Measurements from ENCODE around the gene STX5. TPM values are rescaled to one million over a fixed set of nuclear protein-coding genes. Genes with fewer than 3 reads are reported as not detected.

The STX5 gene
- total and polyA plus RNA-seq, 10 of the 15 experiments (the other 5 are each of a cell fraction or from before 2014, with no cell fraction given), result 3.8 to 35.4 (median 27.4) TPM

- TF ChIP-seq ZBTB11 (CRISPR knock-in tag; IDR thresholded peaks at IDR 0.05) (peak; percentile 14; the same call in 1 of the 2 replicates), MXI1 (IDR thresholded peaks at IDR 0.05; ENCODE audit: low read depth, low read length) (peak; percentile 88), ASH2L (IDR thresholded peaks at IDR 0.05; ENCODE audit: borderline replicate concordance, low read depth) (no peak), ATF2 (IDR thresholded peaks at IDR 0.05; ENCODE audit: low read length) (peak; percentile 56), ZNF207 (IDR thresholded peaks at IDR 0.05; ENCODE audit: borderline replicate concordance) (peak; percentile 84), SRF (IDR thresholded peaks at IDR 0.05; ENCODE audit: low read depth in 2 of 2, low read length in 2 of 2) (no peak), FOXK2 (IDR thresholded peaks at IDR 0.05) (peak; percentile 44; the same call in 1 of the 2 replicates), CTCF (IDR thresholded peaks at IDR 0.05 in 2 of 3, conservative IDR thresholded peaks at IDR 0.05 in 1 of 3; ENCODE audit: control insufficient read depth in 2 of 3, extremely low read depth in 1 of 3, insufficient read depth in 1 of 3, low read depth in 3 of 3, low read length in 3 of 3) (no peak), POLR2AphosphoS5 (IDR thresholded peaks at IDR 0.05; ENCODE audit: low read length) (peak; percentile 100), BACH1 (IDR thresholded peaks at IDR 0.05; ENCODE audit: borderline replicate concordance) (peak; percentile 69), MTA3 (IDR thresholded peaks at IDR 0.05; ENCODE audit: borderline replicate concordance, low read length) (peak; percentile 51; the same call in 1 of the 2 replicates), YBX1 (IDR thresholded peaks at IDR 0.05) (no peak), ZNF384 (IDR thresholded peaks at IDR 0.05; ENCODE audit: borderline replicate concordance, low read depth, low read length) (no peak), USF1 (IDR thresholded peaks at IDR 0.05; ENCODE audit: borderline replicate concordance, extremely low read length, insufficient read depth, low read depth, low read length) (no peak), RFX5 (IDR thresholded peaks at IDR 0.05; ENCODE audit: low read depth, low read length) (no peak), ZNF217 (IDR thresholded peaks at IDR 0.05) (no peak), SMAD1 (IDR thresholded peaks at IDR 0.05; ENCODE audit: low read depth, partially characterized antibody) (peak; percentile 94), MYB (IDR thresholded peaks at IDR 0.05; ENCODE audit: borderline replicate concordance, low read depth, low read length) (no peak), IRF4 (IDR thresholded peaks at IDR 0.05; ENCODE audit: low read depth, low read length) (peak; percentile 65; the same call in 1 of the 2 replicates), NFYA (IDR thresholded peaks at IDR 0.05; ENCODE audit: borderline replicate concordance, low read depth, low read length) (no peak), WRNIP1 (IDR thresholded peaks at IDR 0.05; ENCODE audit: borderline replicate concordance, low read depth, low read length) (0 out of 2 replicates have a peak, but pooled peaks have one; percentile 25), JUNB (IDR thresholded peaks at IDR 0.05) (peak; percentile 42), CREB1 (IDR thresholded peaks at IDR 0.05; ENCODE audit: low read depth) (peak; percentile 82)
Observed at GRCh38 chr11:62855571-62856332, 23.9 kb upstream of the STX5 start (continued).
